HCT116 (cell line): ENCODE measurements around the gene ANKRD63.

Source experiments
- EZH2 ChIP-seq: fragments of 200-600 bp; sonication (generic); IDR thresholded peaks from 2 replicates; pipeline ENCODE4 v1.6.1; 2017; ENCODE audit warnings: antibody characterized with exemption, mixed run types
- EZH2phosphoT487 ChIP-seq: fragments of 200-600 bp; IDR thresholded peaks from 2 replicates; pipeline ENCODE4 v1.6.1; 2018; ENCODE audit warnings: antibody characterized with exemption, borderline replicate concordance
- POLR2A ChIP-seq: IDR thresholded peaks from 2 replicates; pipeline ENCODE4 v1.7.0; 2011; ENCODE audit warnings: borderline replicate concordance; ENCODE audit not compliant: insufficient read depth, insufficient read length; ENCODE audit errors: extremely low read depth
- RAD21 ChIP-seq: IDR thresholded peaks from 2 replicates; pipeline ENCODE4 v1.6.1; 2012; ENCODE audit warnings: low read depth, mild to moderate bottlenecking
- SRF ChIP-seq: IDR thresholded peaks from 2 replicates; pipeline ENCODE4 v1.6.1; 2012; ENCODE audit warnings: low read depth
- ZFX ChIP-seq: fragments of 450-650 bp; IDR thresholded peaks from 2 replicates; pipeline ENCODE4 v1.6.1; 2017
- TF ChIP-seq, protein P1 (sequence below): IDR thresholded peaks from 2 replicates; pipeline ENCODE4 v1.6.1; 2012; ENCODE audit warnings: low read depth
- TF ChIP-seq, protein P2 (sequence below), 3 experiments: fragments of 200-600 bp in 1 of 3; sonication (generic) in 1 of 3; IDR thresholded peaks in 2 of 3; conservative IDR thresholded peaks in 1 of 3; 2 replicates each; pipeline ENCODE4 v1.5.1; 2012 to 2017; ENCODE audit warnings: low read depth in 2 of 3, low read length in 2 of 3, antibody characterized with exemption in 1 of 3, borderline replicate concordance in 1 of 3, control low read depth in 1 of 3, mild to moderate bottlenecking in 1 of 3, mixed read lengths in 1 of 3, mixed run types in 1 of 3, moderate library complexity in 1 of 3; ENCODE audit not compliant: insufficient read depth in 1 of 3
- TF ChIP-seq, protein P3 (sequence below): IDR thresholded peaks from 2 replicates; pipeline ENCODE4 v1.6.1; 2012

DNA sequence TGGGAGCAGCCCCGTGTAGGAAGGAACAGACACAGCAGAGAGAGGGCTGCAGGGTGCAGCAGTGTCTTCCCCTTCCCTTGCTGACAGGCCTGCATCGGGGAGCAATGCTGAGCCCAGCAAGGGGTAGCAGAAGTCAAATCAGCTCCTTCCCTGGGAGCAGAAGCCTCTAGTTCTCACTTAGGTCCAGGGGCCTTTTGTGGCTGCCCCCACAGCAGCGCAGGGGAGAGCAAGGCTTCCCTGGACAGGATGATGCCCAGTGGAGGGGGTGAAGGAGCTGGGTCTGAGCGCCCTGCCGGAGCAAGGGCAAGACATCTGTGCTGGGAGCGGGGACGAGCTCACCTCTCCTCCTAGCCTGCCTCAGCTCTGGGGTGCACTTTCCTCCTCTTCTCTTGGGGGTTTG is 24.0 kb upstream of the ANKRD63 start:
- TF ChIP-seq, protein P1, sequence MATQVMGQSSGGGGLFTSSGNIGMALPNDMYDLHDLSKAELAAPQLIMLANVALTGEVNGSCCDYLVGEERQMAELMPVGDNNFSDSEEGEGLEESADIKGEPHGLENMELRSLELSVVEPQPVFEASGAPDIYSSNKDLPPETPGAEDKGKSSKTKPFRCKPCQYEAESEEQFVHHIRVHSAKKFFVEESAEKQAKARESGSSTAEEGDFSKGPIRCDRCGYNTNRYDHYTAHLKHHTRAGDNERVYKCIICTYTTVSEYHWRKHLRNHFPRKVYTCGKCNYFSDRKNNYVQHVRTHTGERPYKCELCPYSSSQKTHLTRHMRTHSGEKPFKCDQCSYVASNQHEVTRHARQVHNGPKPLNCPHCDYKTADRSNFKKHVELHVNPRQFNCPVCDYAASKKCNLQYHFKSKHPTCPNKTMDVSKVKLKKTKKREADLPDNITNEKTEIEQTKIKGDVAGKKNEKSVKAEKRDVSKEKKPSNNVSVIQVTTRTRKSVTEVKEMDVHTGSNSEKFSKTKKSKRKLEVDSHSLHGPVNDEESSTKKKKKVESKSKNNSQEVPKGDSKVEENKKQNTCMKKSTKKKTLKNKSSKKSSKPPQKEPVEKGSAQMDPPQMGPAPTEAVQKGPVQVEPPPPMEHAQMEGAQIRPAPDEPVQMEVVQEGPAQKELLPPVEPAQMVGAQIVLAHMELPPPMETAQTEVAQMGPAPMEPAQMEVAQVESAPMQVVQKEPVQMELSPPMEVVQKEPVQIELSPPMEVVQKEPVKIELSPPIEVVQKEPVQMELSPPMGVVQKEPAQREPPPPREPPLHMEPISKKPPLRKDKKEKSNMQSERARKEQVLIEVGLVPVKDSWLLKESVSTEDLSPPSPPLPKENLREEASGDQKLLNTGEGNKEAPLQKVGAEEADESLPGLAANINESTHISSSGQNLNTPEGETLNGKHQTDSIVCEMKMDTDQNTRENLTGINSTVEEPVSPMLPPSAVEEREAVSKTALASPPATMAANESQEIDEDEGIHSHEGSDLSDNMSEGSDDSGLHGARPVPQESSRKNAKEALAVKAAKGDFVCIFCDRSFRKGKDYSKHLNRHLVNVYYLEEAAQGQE, result no peak
- TF ChIP-seq, protein P2, sequence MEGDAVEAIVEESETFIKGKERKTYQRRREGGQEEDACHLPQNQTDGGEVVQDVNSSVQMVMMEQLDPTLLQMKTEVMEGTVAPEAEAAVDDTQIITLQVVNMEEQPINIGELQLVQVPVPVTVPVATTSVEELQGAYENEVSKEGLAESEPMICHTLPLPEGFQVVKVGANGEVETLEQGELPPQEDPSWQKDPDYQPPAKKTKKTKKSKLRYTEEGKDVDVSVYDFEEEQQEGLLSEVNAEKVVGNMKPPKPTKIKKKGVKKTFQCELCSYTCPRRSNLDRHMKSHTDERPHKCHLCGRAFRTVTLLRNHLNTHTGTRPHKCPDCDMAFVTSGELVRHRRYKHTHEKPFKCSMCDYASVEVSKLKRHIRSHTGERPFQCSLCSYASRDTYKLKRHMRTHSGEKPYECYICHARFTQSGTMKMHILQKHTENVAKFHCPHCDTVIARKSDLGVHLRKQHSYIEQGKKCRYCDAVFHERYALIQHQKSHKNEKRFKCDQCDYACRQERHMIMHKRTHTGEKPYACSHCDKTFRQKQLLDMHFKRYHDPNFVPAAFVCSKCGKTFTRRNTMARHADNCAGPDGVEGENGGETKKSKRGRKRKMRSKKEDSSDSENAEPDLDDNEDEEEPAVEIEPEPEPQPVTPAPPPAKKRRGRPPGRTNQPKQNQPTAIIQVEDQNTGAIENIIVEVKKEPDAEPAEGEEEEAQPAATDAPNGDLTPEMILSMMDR (IDR thresholded peaks at IDR 0.05 in 2 of 3, conservative IDR thresholded peaks at IDR 0.05 in 1 of 3; ENCODE audit: borderline replicate concordance in 1 of 3, insufficient read depth in 1 of 3, low read depth in 2 of 3, low read length in 2 of 3), result no peak
- TF ChIP-seq, protein P3, sequence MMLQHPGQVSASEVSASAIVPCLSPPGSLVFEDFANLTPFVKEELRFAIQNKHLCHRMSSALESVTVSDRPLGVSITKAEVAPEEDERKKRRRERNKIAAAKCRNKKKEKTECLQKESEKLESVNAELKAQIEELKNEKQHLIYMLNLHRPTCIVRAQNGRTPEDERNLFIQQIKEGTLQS, result no peak
- TF ChIP-seq EZH2phosphoT487 (no peak), POLR2A (no peak), SRF (no peak), RAD21 (no peak), ZFX (no peak), EZH2 (no peak)
